GM18867 (cell line): ENCODE results near the gene NLRP1.
"Not testable (repeated sequence)": the region's sequence is repeated elsewhere in the genome, so short reads cannot be mapped to it uniquely, and the experiment has no call there.

Source experiments
- ATAC-seq: cut with Tn5 transposase; IDR thresholded peaks from one replicate; pipeline ENCODE4 v1.9.1; 2021; ENCODE audit warnings: mild to moderate bottlenecking, moderate library complexity; ENCODE audit not compliant: unreplicated experiment

Gene NLRP1

GRCh38 chr17:5588584-5588983 lies 4.3 kb upstream of the NLRP1 start:
- ATAC-seq, result no peak

- ATAC-seq, result no peak
Measured at GRCh38 chr17:5587438-5588032, 3.2 kb upstream of the NLRP1 start.

GRCh38 chr17:5585836-5586521 lies 1.7 kb upstream of the NLRP1 start:
- no peak for ATAC-seq

- ATAC-seq, result no peak
Measured at GRCh38 chr17:5585287-5585794, 1.0 kb upstream of the NLRP1 start.

GRCh38 chr17:5583426-5584382 lies 605 bp downstream of the NLRP1 start:
- ATAC-seq, result peak; percentile 3

GRCh38 chr17:5582209-5583185 lies 1.8 kb downstream of the NLRP1 start:
- ATAC-seq, result no peak

GRCh38 chr17:5581655-5582054 lies 2.7 kb downstream of the NLRP1 start:
- ATAC-seq, result no peak

GRCh38 chr17:5580969-5581368 lies 3.3 kb downstream of the NLRP1 start:
- ATAC-seq, result no peak

GRCh38 chr17:5580367-5580766 lies 3.9 kb downstream of the NLRP1 start:
- no peak for ATAC-seq

- not testable (repeated sequence) for ATAC-seq
Measured at GRCh38 chr17:5578768-5579167, 5.5 kb downstream of the NLRP1 start.

- ATAC-seq, result not testable (repeated sequence)
Measured at GRCh38 chr17:5573017-5573416, 11.3 kb downstream of the NLRP1 start.

- no peak for ATAC-seq
Measured at GRCh38 chr17:5571281-5571680, 13.0 kb downstream of the NLRP1 start.

GRCh38 chr17:5565808-5566207 lies 18.5 kb downstream of the NLRP1 start:
- no peak for ATAC-seq

- no peak for ATAC-seq
Measured at GRCh38 chr17:5563456-5563855, 20.9 kb downstream of the NLRP1 start.

GRCh38 chr17:5562661-5563360 lies 21.5 kb downstream of the NLRP1 start:
- no peak for ATAC-seq

- no peak for ATAC-seq
Measured at GRCh38 chr17:5561736-5562571, 22.4 kb downstream of the NLRP1 start.

GRCh38 chr17:5560361-5560988 lies 23.8 kb downstream of the NLRP1 start:
- ATAC-seq, result no peak
